K562 (cell line): ENCODE results near the gene SPNS2.

ENCODE experiments used
- ERF ChIP-seq: fragments of 450-650 bp; formaldehyde crosslinking; IDR thresholded peaks from 2 replicates; pipeline ENCODE4 v1.4.0; 2020; ENCODE audit warnings: mild to moderate bottlenecking, mixed read lengths
- RBM25 ChIP-seq: fragments of 200-400 bp; formaldehyde crosslinking; IDR thresholded peaks from 2 replicates; pipeline ENCODE4 v1.6.1; 2018; ENCODE audit warnings: low read length, low read depth, moderate library complexity; ENCODE audit not compliant: severe bottlenecking
- TFAP4 ChIP-seq: sonication (generic); formaldehyde crosslinking; IDR thresholded peaks from 2 replicates; pipeline ENCODE4 v1.8.0; 2022; ENCODE audit warnings: missing genetic modification reagents, mild to moderate bottlenecking, moderate library complexity, borderline replicate concordance
- ZBTB33 ChIP-seq: sonication (generic); formaldehyde crosslinking; IDR thresholded peaks from 2 replicates; pipeline ENCODE4 v1.8.1; 2023; ENCODE audit warnings: mild to moderate bottlenecking, missing genetic modification reagents

DNA sequence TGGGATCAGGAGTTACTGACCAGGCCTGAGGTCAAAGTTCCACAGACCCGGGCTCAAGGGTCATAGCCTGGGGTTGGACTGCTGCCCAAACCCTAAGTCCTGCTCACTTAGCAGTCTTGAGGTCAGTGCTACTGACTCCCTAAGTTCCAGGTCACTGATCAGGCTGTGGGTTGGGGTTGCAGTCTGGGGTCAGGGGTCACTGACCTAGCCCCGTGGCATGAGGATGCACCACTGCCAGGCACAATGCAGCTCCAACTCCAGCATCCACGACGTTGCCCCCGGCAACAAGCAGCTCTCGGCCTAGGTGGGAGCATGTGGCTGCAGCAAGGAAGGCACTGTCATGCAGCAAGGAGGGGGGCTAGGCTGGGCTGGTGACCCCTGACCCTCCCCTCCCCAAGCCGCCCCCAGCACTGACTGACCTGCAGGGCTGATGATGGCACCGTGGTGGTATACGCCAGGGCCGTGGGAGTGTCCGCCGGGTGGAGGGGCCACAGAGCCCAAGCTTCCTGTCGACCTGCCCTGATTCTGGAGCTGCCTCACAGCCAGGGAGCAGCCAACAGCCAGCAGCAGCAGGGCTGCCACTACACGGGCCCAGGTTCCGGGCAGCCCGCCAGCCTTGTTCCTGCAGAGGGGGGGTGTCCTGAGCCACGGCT, 60.6 kb downstream of the SPNS2 start:
- no peak for TF ChIP-seq TFAP4 (CRISPR knock-in tag)
- no peak for TF ChIP-seq ERF
- no peak for TF ChIP-seq ZBTB33 (CRISPR knock-in tag)
- no peak for TF ChIP-seq RBM25
